HG03342 (cell line): Measurements from ENCODE around the gene SLIT2.

ENCODE experiments used
- ATAC-seq: cut with Tn5 transposase; IDR thresholded peaks from one replicate; pipeline ENCODE4 v1.9.1; 2021; ENCODE audit warnings: mild to moderate bottlenecking, moderate library complexity; ENCODE audit not compliant: unreplicated experiment

Gene SLIT2

DNA sequence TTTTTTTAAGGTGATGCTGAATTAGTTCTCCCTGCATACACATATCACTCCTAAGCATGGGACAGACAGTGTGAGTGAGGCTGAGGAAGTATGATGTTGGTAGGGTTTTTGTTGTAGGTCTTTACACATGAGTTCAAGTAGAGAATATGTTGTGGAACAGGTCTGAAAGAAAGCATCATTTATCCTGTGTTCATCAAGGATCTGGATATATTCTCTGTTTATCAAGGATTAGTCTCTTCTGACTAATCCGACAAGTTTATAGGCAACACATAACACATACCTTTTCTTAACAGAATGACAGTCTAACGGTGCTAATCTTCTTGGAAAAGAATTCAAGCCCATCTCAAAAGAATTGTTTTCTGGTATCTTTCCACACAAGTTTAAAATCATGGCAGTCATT, 10.5 kb downstream of the SLIT2 start:
- ATAC-seq, result no peak

DNA sequence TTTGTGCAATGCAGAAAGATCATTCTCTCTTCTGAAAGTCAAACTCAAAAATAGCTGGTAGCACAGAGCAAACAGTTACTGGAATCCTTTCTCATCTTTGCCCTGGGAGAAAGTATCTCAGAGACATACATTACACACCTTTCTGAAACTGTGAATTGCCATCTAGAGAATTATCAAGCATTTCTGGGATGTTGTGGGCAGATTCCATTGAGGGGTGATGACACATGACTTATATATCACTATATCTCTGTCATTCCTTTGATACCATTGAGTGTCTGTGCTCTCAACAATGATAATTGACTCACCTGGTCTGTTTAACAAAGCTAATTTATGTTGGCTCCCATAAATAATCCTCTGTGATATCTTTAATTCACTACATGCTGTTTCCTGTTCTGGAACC, 13.0 kb downstream of the SLIT2 start:
- ATAC-seq, result no peak

DNA sequence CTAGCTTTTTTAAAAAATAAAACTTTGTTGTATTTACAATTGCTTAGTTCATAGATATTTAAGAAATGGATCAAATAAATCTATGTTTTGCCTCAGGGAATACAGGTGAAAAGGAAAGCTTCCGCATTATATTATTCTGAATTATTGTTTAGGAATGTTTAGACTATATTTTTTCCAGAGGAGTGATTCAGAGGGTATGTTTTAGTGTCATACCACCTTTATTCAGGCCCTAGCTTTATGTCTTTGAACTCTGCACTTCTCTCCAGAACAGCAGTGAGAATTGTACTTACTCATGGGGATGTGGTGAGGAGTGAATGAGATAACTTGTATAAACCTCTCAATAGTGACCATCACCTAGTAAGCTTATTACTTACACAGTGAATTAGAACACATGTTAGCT, 14.0 kb downstream of the SLIT2 start:
- no peak for ATAC-seq

DNA sequence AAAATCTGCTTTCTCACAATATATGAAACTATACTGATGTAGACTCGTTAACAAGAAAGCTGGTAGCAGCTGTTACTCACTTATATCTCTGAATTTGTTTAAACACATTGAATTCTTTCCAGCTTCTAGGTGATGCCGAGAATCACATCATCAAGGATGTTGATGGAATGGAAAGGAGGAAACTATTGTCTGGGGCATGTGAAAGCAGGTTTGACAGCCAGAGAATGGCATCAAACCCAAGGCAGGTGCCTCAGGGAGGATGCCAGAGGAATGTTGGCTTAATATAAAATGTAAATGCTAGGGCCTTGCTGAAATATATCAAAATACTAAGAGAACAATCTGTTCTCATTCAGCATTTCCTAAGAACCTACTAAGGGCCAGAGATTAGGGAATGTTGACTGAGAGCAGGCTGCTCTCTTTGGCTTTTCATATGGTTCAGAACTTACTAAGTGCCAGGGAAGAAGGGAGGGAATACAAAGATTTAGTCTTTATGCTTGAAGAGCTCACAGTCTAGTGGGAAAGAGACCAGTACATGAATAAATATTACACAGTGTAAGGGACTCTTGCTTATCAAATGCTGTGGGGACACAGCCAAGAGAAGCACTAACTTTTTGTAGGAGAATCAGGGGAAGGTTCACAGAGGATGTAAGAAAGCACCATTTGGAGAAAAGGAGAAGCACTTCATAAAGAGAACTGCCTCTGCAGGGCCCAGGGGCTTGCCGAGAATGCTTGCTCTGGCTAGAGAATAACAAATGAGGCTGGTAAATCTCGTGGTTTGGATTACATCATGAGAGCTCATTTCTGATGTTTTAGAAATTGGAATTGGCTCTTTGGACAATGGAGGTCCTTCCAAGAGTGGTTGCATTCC, 14.7 kb downstream of the SLIT2 start:
- no peak for ATAC-seq

DNA sequence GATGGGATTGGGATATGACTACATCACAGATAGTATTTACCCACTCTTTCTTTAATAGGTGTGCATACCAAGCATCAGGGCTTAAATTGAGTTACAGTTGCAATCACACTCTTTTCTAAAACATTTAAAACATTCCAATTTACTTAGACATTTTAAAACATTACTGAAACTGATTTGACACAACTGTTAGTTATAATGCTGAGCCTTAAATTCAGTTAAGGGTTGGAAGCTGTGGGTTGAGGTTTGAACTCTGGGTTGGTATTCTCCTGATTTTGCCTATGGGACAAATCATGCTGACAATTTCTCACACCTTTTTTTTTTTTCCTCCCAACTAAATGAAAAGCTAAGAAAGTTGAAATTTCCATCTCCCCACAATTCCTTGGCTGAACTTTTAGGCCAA, 16.3 kb downstream of the SLIT2 start:
- no peak for ATAC-seq

DNA sequence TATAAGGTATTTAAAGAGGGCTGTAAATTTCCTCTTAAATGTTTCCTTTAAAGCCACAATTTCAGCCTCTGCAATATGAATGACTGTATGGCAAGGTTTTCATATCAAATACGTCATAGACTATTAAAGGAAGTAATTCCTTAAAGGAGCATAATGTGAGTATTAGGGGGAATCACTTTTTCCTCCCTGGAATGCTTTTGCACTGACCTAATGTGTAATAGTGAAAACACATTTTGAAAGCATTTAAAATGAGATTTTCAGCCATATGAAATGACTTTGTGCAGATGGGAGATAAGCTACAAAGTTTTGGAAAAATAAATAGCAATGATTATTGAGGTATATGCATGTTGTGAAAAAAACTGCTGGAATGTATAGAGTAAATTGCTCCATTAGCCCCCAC, 17.6 kb downstream of the SLIT2 start:
- no peak for ATAC-seq

DNA sequence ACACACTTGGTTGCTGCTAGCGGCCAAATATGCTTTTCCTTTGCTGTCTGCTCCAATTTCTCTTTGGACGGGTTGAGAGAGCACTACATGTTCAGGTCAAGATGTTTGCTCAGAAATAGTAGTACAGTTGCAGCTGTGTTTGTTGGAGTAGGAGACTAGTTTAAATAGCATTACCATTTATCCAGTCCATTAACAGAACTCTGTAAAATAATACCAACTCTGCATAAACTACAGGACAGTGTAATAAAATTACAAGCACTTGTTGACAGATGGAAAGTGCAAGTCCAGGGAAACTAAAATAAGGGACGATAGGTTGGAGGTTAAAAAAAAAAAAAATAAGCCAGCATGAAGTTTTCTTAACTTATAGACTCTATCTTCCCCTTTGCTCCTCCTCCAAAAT, 20.2 kb downstream of the SLIT2 start:
- ATAC-seq, result no peak

DNA sequence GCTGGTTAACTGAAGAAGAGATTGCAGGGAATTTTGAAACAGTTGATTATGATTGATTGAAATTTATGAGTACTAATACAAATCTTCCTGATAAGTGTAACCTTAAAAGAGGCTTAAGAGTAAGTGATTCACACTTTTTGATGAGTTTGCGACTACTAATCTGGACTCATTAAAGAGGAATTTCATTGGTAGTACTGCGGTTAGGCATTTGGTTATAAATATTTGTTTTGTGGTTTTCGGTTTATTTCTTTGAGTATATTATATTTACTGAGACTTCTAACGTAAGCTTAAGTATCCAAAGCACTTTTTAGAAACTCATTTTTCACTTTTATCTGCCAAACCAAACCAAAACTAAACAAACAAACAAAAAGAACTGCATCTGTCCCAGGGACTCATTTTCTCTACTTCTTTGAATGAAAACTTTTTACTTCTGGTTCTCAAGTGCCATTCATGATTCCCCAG, 20.7 kb downstream of the SLIT2 start:
- ATAC-seq, result no peak

DNA sequence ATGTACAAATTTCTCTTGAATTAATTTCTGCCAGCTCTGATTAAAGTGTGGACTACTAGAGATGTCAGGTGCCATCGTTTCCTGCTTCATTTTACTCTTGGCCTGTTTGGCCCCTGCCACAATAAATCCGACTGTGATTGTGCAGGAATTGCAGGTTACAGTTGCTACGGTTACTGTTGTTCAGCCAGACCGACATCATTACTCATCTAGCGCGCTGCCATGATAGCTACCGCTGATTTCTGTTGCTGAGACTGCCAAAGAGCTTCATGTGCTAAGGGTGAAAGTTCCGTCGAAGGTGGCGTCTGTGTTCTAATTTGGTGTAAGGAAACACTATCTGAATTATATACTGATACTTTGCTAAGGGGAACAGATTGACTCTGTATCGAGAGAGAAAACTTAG, 22.1 kb downstream of the SLIT2 start:
- no peak for ATAC-seq

DNA sequence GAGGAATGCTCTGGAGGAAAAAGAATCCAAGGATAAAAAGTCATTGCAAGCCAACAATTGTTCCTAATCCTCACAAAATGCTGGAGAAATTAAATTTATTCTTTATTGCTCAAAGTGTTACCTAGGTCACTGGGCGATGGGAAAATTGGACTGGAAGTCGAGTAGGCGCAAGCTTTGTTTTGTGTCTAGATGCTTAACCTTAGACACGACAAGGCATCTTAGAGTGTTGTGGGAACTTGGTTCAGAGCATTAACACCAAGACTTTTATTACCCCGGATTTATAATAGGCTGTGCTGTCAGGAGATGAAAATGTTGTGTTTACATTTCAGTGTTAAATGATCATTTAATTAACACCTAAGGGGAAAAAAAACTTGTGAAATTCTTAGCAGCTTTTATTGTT, 25.1 kb downstream of the SLIT2 start:
- ATAC-seq, result no peak

DNA sequence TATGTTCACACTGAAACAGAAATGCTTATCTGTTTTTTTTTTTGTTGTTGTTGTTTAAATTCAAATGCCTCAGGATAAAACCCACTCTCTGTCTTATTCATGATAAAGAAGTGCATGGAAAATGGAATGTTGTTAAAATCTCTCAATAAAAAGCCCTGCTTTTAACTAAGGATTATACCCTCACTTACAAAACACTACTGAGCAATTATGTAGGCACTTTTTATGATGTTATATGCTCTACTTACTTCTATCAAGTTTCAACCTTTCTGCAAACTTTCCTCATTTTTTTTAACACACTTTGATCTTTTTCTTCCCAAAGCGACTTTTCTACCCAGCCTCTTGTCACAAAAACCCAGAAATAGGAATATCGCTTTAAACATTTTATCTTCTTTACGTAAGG, 26.5 kb downstream of the SLIT2 start:
- ATAC-seq, result no peak

DNA sequence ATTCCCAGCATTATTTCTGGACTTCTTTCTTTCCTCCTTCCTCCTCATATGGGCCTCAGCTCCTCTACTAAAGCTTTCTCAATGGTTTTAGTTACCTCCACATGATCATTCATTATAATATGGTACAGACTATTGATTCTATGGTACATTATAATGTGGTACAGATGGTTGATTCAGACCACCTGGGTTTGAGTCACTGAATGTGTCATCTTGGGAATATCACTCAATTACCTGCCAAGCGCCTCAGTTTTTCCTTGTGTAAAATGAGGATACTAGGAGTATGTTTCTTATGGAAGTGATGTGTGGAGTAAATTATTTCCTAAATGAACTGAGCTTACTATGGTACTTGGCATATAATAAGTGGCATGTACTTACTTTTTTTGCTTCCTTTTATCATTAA, 27.7 kb downstream of the SLIT2 start:
- ATAC-seq, result no peak

DNA sequence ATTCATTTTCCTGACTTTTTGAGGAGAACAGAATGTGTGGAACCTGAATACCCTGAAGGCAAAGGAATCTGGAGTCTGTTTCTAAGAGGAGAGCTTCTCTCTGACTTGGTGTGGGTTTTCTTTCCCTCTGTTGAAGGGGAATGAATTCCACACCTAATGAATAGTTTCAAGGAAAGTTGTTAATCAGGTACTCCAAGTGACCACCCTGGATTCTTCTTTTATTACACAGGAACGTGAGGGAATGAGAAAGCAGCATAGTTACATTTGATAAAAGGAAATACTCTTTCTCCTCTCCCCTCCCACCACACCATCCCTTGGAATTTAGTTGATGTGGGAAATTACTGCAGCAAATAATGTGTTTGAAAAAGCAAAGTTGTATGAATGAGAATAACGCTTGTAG, 29.7 kb downstream of the SLIT2 start:
- no peak for ATAC-seq

DNA sequence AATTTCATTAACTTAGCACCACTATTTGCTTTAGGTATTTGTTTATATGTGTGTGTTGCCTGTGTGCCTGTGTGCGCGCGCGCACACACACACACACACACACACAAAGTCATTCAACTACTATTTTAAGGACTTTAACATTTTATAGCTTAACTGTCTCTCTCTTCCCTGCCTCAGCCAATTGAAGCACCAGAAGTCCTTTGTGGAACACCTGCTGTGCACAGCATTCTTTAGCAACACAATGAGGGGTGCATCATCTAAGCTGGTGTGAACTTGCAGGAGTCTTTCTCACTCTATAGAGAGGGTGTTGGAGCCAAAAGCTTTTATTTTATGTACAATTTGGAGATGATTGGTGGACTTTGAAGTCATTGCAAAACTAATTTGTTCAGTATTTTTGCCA, 31.3 kb downstream of the SLIT2 start:
- no peak for ATAC-seq

DNA sequence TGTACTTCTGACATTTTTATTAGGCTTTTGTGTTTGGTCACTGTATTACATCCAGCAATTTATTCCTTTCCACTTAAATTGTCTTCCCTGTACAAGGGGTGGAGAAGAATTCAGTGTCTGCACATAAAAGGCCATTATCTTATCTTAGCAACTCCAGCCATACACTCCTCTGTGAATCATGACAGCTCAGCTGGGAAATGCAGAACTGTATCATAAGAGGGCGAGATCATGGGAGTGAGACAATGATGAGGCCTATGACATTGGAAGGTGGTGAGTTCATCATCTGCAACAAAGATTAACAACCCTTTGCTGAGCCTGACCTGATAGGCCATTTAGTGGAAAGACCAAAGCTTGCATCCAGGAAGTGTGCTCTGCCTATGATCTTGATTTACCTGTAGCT, 33.3 kb downstream of the SLIT2 start:
- no peak for ATAC-seq

DNA sequence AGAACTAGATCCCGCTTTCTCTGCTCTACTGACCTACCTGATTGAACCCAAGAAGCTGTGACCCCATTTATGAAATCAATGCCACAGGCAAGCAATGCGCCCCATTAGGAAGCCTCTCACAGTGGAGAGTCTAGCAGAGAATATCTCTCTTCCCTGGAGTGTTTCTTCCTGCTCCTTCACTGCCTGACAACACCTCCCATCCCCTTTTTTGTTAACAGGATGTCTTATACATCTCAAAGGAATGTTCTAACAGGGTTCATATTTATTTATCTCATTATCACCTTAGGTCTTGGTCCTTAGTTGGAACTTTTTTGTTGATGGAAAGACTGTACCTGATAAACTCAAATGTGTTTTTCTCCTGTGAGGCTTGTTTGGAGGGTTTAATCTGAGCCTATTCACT, 35.5 kb downstream of the SLIT2 start:
- ATAC-seq, result no peak

DNA sequence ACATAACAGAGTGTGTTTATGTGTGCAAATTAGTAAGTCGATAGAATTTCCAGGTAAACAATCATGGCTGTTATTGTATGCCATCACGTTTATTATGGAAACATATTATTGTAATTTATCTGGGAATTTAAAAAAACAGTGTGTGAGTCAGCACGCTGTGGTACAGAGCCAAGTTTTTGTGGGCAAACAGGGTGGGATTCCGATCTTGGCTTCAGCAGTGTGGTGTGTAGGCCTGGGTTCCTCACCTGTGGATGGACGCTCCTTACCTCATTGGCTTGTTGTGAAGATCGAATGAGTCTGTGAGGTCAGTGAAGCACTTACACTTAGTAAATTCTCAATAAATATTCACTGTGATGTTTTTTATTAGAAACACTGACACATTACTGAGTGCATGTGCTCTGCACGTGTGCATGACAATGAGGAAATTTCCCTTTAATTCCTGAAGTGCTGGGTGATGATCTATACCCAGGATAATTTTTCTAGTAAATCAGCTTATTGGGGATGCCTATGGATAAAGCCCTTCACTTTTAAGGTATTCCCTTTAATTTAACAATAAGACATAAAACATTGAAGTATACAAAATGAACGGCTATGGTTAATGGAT, 36.4 kb downstream of the SLIT2 start:
- no peak for ATAC-seq

DNA sequence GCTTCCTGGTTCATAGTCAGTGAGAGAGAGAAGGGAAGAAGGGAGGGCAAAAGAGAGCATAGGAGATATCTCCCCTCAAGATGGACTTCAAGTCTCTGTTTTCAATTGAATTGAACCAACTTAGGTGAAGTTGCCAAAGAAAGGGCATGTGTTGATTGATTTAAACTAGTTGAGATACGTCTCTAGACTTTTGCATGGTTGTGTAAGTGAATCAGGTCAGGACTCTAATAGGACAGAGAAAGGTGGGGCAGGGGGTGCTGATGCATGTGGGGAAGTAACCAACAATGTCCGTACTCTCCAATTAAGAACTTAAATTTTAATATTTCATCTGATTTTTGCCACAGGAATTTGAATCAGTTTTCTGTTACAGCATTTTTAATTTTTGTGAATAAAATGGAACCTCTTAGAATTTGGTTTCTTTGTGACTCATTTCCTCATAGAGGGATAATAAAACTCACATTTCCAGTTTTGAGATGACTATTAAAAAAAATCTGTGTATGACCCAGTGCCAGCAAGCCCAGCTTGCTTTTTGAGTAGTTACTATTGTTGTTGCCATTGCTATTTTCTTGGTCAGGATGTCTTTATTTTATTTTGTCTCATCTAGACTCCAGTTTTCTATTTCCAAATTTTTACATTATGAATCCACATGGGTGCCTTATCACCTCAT, 37.3 kb downstream of the SLIT2 start:
- no peak for ATAC-seq

DNA sequence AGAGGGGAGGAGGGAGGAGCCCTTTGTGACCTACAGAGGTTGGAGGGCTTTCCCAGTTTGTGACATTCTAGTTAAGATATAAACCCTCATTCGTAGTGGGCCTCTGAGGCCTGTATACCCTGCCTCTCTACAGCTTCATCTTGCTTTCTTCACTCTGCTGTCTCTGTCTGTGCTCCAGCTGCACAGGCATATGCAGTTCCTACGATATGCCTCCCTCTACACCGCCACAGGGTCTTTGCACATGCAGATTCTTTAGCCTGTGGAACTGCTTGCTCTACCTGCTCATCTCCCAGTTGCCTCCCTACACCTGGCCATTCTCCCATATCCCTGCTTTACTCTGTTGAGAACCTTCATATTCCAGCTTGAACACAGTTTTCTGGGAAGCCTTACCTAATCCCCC, 38.1 kb downstream of the SLIT2 start:
- ATAC-seq, result no peak

DNA sequence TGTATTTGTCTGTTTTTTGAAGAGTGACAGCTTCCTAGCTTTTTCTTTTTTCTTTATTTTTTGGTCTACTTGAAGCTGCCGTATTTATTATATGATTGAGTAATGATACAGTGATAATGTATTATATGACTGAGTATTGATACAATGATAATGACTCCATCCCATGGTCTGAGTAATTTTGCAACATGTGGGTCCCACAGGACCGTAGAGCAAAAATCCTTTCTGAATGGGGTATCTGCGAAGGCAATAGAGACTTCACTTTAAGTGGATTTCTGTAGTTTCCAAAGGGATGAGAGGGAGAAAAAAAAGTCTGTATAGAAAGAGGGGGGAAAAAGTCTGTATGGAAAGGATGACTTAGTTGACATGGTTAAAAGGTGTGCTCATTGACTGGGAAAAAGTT, 41.0 kb downstream of the SLIT2 start:
- ATAC-seq, result no peak

DNA sequence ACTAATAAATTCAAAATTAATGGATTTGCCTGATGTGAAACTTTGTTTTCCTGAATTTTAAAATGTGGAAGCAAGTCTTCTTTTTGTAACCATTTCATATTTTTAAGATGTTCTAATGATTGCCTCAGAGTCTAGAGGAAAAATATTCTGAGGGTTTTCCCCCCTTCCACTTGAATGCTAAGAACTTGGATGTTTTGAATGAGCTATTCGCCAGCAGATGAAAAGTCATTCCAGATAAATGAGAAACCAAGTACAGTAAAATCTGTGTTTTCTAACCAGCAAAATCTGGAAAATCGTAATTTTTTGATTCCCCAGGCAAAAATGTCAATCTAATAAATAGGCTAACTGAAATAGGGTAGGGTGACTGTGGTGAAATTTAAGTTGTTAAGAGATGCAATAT, 45.6 kb downstream of the SLIT2 start:
- ATAC-seq, result no peak

DNA sequence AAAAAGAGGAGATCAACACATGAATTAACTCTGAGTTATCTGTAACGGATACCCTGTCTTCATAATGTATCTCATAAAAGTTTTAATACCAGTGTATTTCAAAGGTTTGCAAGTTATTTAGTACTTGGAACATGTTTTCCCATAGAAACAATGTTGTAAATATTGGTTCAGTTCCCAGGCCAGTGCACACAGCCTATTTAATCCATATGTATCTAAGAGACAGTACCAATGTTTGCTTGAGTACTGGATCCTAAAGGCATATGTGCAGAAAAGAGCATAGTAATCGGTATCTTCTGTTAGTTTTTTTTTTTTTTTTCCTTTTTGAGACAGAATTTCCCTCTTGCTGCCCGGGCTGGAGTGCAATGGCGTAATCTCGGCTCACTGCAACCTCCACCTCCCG, 46.1 kb downstream of the SLIT2 start:
- no peak for ATAC-seq
